Measurements from ENCODE around the gene SLC22A15. TPM values are rescaled to one million over a fixed set of nuclear protein-coding genes. Genes with fewer than 3 reads are reported as not detected.

SLC22A15 gene
- polyA plus RNA-seq, 2 of the 4 experiments (the other 2 are of a cell fraction) = 0.81 to 2.5 TPM

- ATAC-seq = no peak
- DNase-seq (ENCODE audit: low read depth in 1 of 2, low spot score in 1 of 2) = no peak
- ChIA-PET POLR2A (no interaction called here), CTCF (no interaction called here)
- FAIRE-seq = no peak
- TF ChIP-seq TP53 (CRISPR knock-in tag; IDR thresholded peaks at IDR 0.05) (no peak), CHD4 (IDR thresholded peaks at IDR 0.05; ENCODE audit: borderline replicate concordance) (no peak), HOXA7 (CRISPR knock-in tag; IDR thresholded peaks at IDR 0.05) (no peak), HOXB5 (CRISPR knock-in tag; IDR thresholded peaks at IDR 0.05) (no peak), NPAS2 (CRISPR knock-in tag; IDR thresholded peaks at IDR 0.05; ENCODE audit: borderline replicate concordance) (no peak), POLR2A (IDR thresholded peaks at IDR 0.05; ENCODE audit: low read length) (no peak), ZSCAN20 (CRISPR knock-in tag; IDR thresholded peaks at IDR 0.05) (no peak), HEYL (CRISPR knock-in tag; IDR thresholded peaks at IDR 0.05) (no peak), USF2 (IDR thresholded peaks at IDR 0.05) (no peak), CEBPB (IDR thresholded peaks at IDR 0.05) (no peak), MAZ (IDR thresholded peaks at IDR 0.05; ENCODE audit: borderline replicate concordance, low read depth, low read length) (no peak), POLR2AphosphoS2 (conservative IDR thresholded peaks at IDR 0.05; ENCODE audit: low read length) (no peak), FOSL2 (IDR thresholded peaks at IDR 0.05) (no peak), FOSL2 (CRISPR knock-in tag; IDR thresholded peaks at IDR 0.05) (no peak)
- TF ChIP-seq, protein P1, sequence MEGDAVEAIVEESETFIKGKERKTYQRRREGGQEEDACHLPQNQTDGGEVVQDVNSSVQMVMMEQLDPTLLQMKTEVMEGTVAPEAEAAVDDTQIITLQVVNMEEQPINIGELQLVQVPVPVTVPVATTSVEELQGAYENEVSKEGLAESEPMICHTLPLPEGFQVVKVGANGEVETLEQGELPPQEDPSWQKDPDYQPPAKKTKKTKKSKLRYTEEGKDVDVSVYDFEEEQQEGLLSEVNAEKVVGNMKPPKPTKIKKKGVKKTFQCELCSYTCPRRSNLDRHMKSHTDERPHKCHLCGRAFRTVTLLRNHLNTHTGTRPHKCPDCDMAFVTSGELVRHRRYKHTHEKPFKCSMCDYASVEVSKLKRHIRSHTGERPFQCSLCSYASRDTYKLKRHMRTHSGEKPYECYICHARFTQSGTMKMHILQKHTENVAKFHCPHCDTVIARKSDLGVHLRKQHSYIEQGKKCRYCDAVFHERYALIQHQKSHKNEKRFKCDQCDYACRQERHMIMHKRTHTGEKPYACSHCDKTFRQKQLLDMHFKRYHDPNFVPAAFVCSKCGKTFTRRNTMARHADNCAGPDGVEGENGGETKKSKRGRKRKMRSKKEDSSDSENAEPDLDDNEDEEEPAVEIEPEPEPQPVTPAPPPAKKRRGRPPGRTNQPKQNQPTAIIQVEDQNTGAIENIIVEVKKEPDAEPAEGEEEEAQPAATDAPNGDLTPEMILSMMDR (IDR thresholded peaks at IDR 0.05) = no peak
- TF ChIP-seq, protein P2, sequence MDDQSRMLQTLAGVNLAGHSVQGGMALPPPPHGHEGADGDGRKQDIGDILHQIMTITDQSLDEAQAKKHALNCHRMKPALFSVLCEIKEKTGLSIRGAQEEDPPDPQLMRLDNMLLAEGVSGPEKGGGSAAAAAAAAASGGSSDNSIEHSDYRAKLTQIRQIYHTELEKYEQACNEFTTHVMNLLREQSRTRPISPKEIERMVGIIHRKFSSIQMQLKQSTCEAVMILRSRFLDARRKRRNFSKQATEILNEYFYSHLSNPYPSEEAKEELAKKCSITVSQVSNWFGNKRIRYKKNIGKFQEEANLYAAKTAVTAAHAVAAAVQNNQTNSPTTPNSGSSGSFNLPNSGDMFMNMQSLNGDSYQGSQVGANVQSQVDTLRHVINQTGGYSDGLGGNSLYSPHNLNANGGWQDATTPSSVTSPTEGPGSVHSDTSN (IDR thresholded peaks at IDR 0.05) = no peak
- Histone ChIP-seq H3K4me2 (no peak overlapping the region), H3K4me1 (no peaks in the 10 kb centered on the region), H3K9me3 (peaks cover 11% of the 10 kb centered on the region; the same call in 1 of the 3 replicates), H3K27ac (no peak overlapping the region), H3K4me3 (no peak overlapping the region)
Observed at GRCh38 chr1:116095027-116095426, 118.7 kb downstream of the SLC22A15 start.

DNA sequence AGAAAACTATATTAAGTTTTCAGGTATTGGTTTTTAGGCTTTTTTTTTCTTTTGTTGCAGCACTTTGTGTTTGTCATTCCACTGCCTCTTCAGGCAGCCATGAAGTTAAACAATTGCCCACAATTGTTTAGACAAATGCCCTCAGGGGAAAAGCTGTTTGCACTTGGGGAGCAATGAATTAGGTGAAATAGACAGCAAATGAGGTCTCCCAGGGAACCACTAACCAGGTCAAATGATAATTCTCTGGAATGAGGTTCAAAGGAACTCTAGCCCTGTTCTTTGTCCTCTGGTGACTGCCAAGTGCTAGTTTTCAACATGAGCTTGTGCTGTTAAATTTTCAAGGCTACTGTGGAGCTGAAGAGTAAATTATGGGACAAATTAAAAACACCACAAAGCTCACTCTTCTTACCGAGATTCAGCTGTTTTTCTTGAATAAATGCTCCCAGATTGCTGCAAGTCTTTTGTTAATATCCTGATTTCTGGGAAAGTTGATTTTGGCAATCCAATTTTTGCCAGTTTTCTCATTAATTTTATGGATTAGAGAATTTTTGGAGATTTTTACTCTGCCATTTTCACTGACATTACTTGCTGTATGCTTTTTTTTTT, 119.8 kb downstream of the SLC22A15 start:
- TF ChIP-seq HOXB13 (CRISPR knock-in tag; IDR thresholded peaks at IDR 0.05; ENCODE audit: low read depth) = no peak
- no peak for TF ChIP-seq CEBPB (IDR thresholded peaks at IDR 0.05)
- no peak for TF ChIP-seq RAD21 (conservative IDR thresholded peaks at IDR 0.05 in 1 of 2, IDR thresholded peaks at IDR 0.05 in 1 of 2)
- TF ChIP-seq SMC3 (IDR thresholded peaks at IDR 0.05) = no peak
- TF ChIP-seq ESRRA (IDR thresholded peaks at IDR 0.05; ENCODE audit: borderline replicate concordance, low read length) = no peak
- no peak for TF ChIP-seq POLR2A (IDR thresholded peaks at IDR 0.05; ENCODE audit: low read length)
- no peak for TF ChIP-seq HMGXB4 (CRISPR knock-in tag; IDR thresholded peaks at IDR 0.05; ENCODE audit: borderline replicate concordance)
- TF ChIP-seq ELK1 (IDR thresholded peaks at IDR 0.05; ENCODE audit: low read depth, low read length) = no peak
- TF ChIP-seq POLR2AphosphoS2 (conservative IDR thresholded peaks at IDR 0.05; ENCODE audit: low read length) = no peak
- no peak for TF ChIP-seq FOSL2 (IDR thresholded peaks at IDR 0.05)
- no peak for TF ChIP-seq FOSL2 (CRISPR knock-in tag; IDR thresholded peaks at IDR 0.05)
- TF ChIP-seq GATA3 (IDR thresholded peaks at IDR 0.05; ENCODE audit: borderline replicate concordance) = no peak
- TF ChIP-seq NR3C1 (IDR thresholded peaks at IDR 0.05) = no peak
- no peak for TF ChIP-seq HOXB5 (CRISPR knock-in tag; IDR thresholded peaks at IDR 0.05)
- no peak for TF ChIP-seq MAFK (IDR thresholded peaks at IDR 0.05; ENCODE audit: partially characterized antibody)
- no peak for TF ChIP-seq RCOR1 (IDR thresholded peaks at IDR 0.05; ENCODE audit: low read depth, low read length)
- TF ChIP-seq ZNF302 (CRISPR knock-in tag; IDR thresholded peaks at IDR 0.05) = no peak
- TF ChIP-seq PHF8 (IDR thresholded peaks at IDR 0.05; ENCODE audit: borderline replicate concordance, low read depth) = no peak
- ATAC-seq (no peak), FAIRE-seq (no peak), DNase-seq (ENCODE audit: low read depth in 1 of 2, low spot score in 1 of 2) (no peak)
- POLR2A ChIA-PET = no interaction called here
- 5% methylated on average over 1 of the region's 1 CpG for WGBS (ENCODE audit: missing lambda C conversion rate)
- Histone ChIP-seq H3K9me3 (peaks cover 3% of the 10 kb centered on the region; the same call in 1 of the 3 replicates), H3K4me2 (no peak overlapping the region), H3K4me3 (no peak overlapping the region), H3K27ac (no peak overlapping the region), H3K4me1 (no peaks in the 10 kb centered on the region)
- CTCF ChIA-PET = interaction anchor here (0.6 kb wide), 1 partner anchor 727 kb away, joined by 3 read pairs; no protein-coding TSS in a partner anchor

Measured in A549 (cell line).